Forelimb muscle (tissue), 1 donor: ENCODE data around the gene DOLPP1. TPM values are rescaled to one million over a fixed set of nuclear protein-coding genes. Genes with fewer than 3 reads are reported as not detected.

Source experiments
- DNase-seq: peaks from one replicate; pipeline ENCODE4 v3.0.0-alpha.2; 2013; ENCODE audit warnings: low read depth
- polyA plus RNA-seq: library from polyadenylated mRNA; unstranded; fragments of 120-200 nt; gene quantifications from one replicate; pipeline ENCODE4 v1.2.1, GENCODE V29; 2013; ENCODE audit not compliant: insufficient read length

DOLPP1 gene
- polyA plus RNA-seq, 1 donor = 7.7 TPM

DNA sequence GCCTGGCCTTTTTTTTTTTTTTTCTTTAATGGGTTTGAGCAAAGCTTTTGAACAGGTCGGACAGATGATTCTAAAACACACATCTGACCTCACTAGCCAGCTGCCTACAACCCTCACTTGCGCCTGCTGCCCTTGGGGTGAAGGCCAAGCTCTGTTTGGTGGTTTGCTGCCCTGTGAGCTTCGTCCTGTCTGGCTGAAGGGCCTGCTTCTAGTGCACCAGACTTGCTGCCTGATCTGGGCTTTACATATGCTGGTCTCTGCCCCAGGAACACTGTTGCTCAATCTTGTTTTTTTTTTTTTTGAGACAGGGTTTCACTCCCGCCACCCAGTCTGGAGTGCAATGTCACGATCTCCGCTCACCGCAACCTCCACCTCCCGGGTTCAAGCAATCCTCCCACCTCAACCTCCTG lies 16.4 kb upstream of the DOLPP1 start:
- no peak for DNase-seq

DNA sequence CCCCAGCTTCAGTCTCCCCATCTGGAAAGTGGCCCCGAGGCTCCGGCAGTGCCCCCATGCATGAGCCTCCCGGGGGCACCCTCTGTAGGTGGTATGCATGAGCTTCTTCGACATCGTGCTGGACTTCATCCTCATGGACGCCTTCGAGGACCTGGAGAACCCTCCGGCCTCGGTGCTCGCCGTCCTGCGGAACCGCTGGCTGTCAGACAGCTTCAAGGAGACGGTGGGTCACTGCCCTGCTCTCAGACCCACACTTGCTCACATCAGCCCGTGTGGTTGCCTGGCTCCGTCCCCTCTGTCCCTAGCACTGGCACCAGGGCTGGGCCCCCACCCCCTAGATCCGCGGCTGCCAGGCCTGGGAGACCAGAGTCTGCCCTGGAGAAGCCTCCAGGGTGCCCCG lies 12.8 kb upstream of the DOLPP1 start:
- no peak for DNase-seq

- no peak for DNase-seq
Measured at GRCh38 chr9:129068990-129069861, 11.7 kb upstream of the DOLPP1 start.

DNA sequence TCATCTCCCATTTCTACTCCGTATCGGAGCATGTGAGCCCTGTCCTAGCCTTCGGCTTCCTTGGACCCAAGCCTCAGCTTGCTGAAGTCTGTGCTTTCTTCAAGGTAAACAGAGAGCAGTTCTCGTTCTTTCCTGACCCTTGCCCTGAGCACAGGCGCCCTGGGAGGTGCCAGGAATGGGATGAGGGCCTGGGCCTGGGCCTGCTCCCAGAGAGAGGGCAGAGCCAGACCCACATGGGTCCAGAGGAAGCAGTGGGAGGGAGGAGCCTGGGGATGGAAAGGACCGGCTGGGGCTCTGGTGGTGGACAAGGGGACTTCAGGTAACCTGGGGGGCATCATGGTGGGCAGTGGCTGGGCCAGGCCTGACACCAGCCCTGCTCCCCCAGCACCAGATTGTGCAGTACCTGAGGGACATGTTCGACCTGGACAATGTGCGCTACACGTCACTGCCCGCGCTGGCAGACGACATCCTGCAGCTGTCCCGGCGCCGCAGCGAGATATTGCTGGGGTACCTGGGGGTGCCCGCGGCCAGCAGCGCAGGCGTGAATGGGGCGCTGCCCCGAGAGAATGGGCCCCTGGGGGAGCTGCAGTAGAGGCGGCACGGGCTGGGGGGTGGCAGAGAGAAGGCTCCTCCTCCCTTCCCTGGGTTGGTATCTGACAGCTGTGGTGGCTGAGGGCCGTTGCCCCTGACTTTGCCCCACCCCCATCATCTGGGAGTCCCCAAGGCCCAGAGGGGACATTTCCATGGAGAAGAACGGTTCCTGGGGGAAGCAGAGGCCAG lies 10.9 kb upstream of the DOLPP1 start:
- DNase-seq = no peak

GRCh38 chr9:129070696-129071525 lies 10.0 kb upstream of the DOLPP1 start:
- no peak for DNase-seq

- DNase-seq = no peak
Measured at GRCh38 chr9:129071526-129072126, 9.3 kb upstream of the DOLPP1 start.

GRCh38 chr9:129072171-129072570 lies 8.7 kb upstream of the DOLPP1 start:
- DNase-seq = no peak

DNA sequence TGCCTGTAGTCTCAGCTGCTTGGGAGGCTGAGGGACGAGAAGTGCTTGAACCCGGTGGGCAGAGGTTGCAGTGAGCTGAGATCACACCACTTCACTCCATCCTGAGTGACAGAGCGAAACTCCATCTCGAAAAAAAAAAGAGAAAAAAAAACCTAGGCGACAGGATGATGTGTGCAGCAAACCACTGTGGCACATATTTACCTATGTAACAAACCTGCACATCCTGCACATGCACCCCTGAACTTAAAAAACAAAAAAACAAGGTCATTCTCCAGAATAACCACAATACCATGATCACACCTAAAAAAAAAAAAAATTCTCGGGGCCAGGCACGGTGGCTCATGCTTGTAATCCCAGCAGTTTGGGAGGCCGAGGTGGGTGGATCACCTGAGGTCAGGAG lies 7.5 kb upstream of the DOLPP1 start:
- no peak for DNase-seq

- no peak for DNase-seq
Measured at GRCh38 chr9:129074106-129074505, 6.8 kb upstream of the DOLPP1 start.

- DNase-seq = no peak
Measured at GRCh38 chr9:129075996-129076639, 4.8 kb upstream of the DOLPP1 start.

DNA sequence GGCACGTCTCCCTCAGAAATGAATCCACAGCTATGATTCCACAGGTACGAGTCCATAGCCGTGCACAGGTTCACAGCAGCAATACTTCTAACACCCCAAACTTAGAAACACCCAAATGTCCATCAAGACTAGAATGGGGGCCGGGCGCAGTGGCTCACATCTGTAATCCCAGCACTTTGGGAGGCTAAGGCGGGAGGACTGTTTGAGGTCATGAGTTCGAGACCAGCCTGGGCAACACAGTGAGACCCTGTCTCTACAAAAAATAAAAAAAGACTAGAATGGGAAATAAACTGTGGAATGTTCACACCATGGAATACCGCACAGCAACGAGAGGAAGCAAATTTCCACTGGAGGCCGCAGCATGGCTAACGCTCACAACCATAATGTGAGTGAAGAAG lies 4.3 kb upstream of the DOLPP1 start:
- no peak for DNase-seq

GRCh38 chr9:129077236-129077635 lies 3.7 kb upstream of the DOLPP1 start:
- no peak for DNase-seq

DNA sequence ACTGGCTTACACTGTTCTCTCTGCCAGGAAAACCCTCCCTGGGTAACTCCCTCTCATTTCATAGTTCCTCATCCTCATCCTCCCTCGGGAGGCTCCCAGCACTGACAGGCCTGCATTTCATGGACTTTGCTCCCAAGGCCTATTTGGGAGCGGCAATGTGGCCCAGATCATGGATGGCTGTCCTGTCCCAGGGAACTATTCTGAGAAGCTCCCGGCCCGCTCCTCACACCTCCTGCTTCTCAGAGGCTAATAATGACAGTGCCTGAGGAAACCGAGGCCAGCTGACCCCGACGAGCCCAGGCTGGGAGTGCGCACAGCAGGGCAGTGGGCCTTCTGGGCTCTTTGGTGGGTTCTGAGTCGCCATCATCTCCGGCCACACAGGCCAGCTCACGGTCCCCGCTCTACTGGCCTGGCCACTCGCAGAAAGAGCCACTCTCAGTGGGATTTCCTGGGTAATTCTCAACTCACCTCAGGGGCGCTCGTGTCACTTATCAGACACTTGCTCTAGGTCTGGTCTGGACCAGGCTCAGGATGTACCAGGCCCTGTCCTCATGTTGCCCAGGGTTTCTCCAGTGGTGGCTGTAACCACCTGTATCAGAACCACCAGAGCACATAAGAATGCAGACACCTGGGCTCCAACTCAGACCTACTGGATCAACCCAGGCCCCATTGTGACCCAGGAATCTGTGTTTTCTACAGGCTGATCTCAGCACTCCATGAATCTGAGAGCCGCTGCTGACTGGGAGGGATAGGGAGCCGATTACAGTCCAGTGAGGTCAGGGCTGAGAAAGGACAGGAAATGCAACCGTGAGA lies 2.0 kb upstream of the DOLPP1 start:
- DNase-seq = no peak

DNA sequence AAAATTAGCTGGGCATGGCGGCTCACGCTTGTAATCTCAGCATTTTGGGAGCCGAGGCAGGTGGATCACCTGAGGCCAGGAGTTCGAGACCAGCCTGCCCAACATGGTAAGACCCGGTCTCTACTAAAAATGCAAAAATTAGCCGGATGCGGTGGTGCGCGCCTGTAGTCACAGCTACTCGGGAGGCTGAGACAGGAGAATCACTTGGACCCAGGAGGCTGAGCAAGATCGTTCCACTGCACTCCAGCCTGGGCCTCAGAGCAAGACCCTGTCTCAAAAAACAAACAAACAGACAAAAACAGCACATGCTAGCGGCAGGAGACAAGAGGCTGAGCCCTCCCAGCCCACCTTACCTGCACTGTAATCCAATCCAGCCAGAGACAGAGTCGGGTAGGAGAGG lies 1.1 kb upstream of the DOLPP1 start:
- DNase-seq = no peak

DNA sequence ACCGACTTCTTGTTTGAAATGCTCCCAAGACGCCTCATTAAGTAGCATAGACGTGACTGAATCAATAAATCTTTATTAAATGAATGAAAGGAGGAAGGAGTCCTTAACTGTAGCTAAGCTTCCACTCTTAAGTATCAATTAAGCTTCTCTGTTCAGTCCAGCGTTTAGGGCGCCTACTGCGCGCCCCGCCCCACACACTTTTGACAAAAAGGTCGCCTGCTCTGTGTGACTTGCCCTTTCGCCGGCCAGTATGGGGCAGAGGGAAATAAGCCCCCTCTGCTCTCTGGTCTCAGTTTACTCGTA lies 662 bp upstream of the DOLPP1 start:
- no peak for DNase-seq

DNA sequence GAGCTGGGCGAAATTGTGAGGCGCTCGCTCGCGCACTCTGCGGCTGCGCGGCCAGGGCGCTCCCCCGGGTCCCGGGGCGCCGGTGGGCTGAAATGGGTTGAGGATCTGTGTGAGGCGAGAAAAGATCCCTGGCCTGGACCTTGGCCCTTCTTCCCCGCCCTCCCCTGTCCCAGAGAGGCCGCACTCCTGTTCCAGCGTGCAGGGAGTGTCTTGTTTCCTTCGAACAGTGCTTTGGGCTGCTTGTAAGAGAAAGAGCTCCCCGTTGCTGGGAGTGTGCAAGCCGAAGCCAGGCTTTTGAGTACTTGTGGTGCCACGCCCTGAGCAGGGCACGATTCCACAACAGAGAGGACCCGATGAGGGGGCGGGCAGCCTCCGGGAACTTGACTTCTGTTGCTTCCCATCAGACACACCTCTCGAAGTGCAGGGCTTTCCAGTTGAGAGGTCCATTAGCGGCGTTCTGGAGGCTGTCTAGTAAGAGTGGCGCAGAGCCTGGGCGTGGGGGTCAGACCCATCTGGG lies 535 bp downstream of the DOLPP1 start:
- no peak for DNase-seq

GRCh38 chr9:129084087-129084486 lies 3.2 kb downstream of the DOLPP1 start:
- no peak for DNase-seq

DNA sequence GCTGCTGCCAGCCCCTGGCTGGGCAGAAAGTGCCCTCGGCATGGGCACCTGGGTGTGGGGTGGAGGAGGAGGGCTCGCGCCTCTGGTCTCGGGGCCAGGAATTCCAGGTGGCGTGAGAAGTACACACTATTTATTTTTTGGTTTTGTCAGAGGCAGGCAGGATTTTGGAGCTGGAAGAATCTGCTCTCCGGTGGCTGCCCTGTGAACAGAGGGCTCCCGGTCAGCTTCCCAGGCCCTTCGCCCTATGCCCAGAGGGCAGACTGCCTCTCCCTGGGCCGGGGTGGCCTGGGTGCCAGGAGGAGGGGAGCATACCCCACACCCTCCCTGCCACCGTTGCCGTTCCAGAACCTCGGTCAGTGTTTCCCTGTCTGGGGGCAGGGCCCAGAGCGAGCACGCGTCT lies 8.3 kb downstream of the DOLPP1 start:
- DNase-seq = no peak

- no peak for DNase-seq
Measured at GRCh38 chr9:129093602-129094386, 12.9 kb downstream of the DOLPP1 start.
